HepG2 (cell line): ENCODE results near the gene GLYR1. TPM values are rescaled to one million over a fixed set of nuclear protein-coding genes. Genes with fewer than 3 reads are reported as not detected.

ENCODE experiments used
- ATAC-seq: fragments of 200-7000 bp; cut with Tn5 transposase; 3 replicates; pipeline ENCODE4 v1.9.1; 2020; ENCODE audit warnings: mild to moderate bottlenecking, moderate library complexity
- BruUV-seq: library from RNA; stranded (reverse); fragments of 400-500 nt; replicated peaks from 2 replicates; lab custom pipeline; 2021; lab: Mats Ljungman, UMichigan
- CTCF ChIA-PET: fragments of 300-600 bp; formaldehyde crosslinking; extraction: SDS; loops from one replicate; lab custom pipeline; 2021; ENCODE audit warnings: low total read pairs, inconsistent platforms, low intra/inter-chr PET ratio; lab: Yijun Ruan, JAX
- POLR2A ChIA-PET: fragments of 350-600 bp; sonication (Branson Sonifier 250); formaldehyde crosslinking; loops from one replicate; lab custom pipeline; 2020; ENCODE audit warnings: antibody characterized with exemption, inconsistent platforms; lab: Yijun Ruan, JAX
- DNase-seq: peaks from one replicate; pipeline ENCODE4 v3.0.0-alpha.2; 2015; ENCODE audit warnings: low spot score
- FAIRE-seq: peaks from 3 replicates; lab custom pipeline; 2011; peaks lifted over from hg19 to GRCh38; lab: Jason Lieb, UNC
- H2AFZ ChIP-seq: one replicate; pipeline ENCODE4 v1.6.1; 2011; ENCODE audit warnings: low read length, inconsistent platforms
- H3K27ac ChIP-seq: fragments of 300-600 bp; 3 replicates; pipeline ENCODE4 v1.8.0; 2011; ENCODE audit warnings: mixed run types, mild to moderate bottlenecking, mixed read lengths, low read length, inconsistent platforms; ENCODE audit not compliant: insufficient read depth; ENCODE audit errors: extremely low read length
- H3K27me3 ChIP-seq, 2 experiments: fragments of 200-600 bp in 1 of 2; 2 replicates in 1 of 2; 3 replicates in 1 of 2; pipeline versions ENCODE4 v1.6.0 to v1.8.0; 2011; ENCODE audit warnings: low read length in 2 of 2, mild to moderate bottlenecking in 2 of 2, moderate library complexity in 2 of 2, inconsistent platforms in 1 of 2; ENCODE audit not compliant: insufficient read depth in 2 of 2, control insufficient read depth in 1 of 2
- H3K36me3 ChIP-seq, 2 experiments: fragments of 200-600 bp in 1 of 2; replicated peaks in 1 of 2; 2 replicates in 1 of 2; 3 replicates in 1 of 2; pipeline versions ENCODE4 v1.5.1 to v1.8.0; 2011; ENCODE audit warnings: low read length in 2 of 2, inconsistent platforms in 1 of 2; ENCODE audit not compliant: insufficient read depth in 2 of 2, control insufficient read depth in 1 of 2
- H3K4me1 ChIP-seq: 2 replicates; pipeline ENCODE4 v1.5.1; 2012; ENCODE audit warnings: low read length, inconsistent platforms; ENCODE audit not compliant: insufficient read depth
- H3K4me2 ChIP-seq: 2 replicates; pipeline ENCODE4 v1.6.0; 2011; ENCODE audit warnings: low read depth, low read length, inconsistent platforms
- H3K4me3 ChIP-seq, 3 experiments: fragments of 200-600 bp in 1 of 3; sonication (generic), shearing (Covaris generic) in 1 of 3; replicated peaks in 1 of 3; 2 replicates each; pipeline ENCODE4 v1.5.1; 2011 to 2016; ENCODE audit warnings: low read length in 3 of 3, inconsistent platforms in 2 of 3, low read depth in 2 of 3, mild to moderate bottlenecking in 2 of 3, control low read depth in 1 of 3, mixed read lengths in 1 of 3; ENCODE audit not compliant: insufficient read depth in 1 of 3
- H3K79me2 ChIP-seq: one replicate; pipeline ENCODE4 v1.6.1; 2011; ENCODE audit warnings: low read length, inconsistent platforms; ENCODE audit not compliant: insufficient read depth
- H3K9ac ChIP-seq: 2 replicates; pipeline ENCODE4 v1.6.0; 2011; ENCODE audit warnings: mild to moderate bottlenecking, low read depth, low read length, inconsistent platforms; ENCODE audit not compliant: insufficient read depth
- H3K9me3 ChIP-seq: 2 replicates; pipeline ENCODE4 v1.5.1; 2012; ENCODE audit warnings: mild to moderate bottlenecking, low read length
- H4K20me1 ChIP-seq: 2 replicates; pipeline ENCODE4 v1.6.0; 2011; ENCODE audit warnings: inconsistent platforms, mild to moderate bottlenecking, low read length, moderate library complexity; ENCODE audit not compliant: insufficient read depth
- DMAP1 ChIP-seq: IDR thresholded peaks from 2 replicates; pipeline ENCODE4 v1.6.1; 2016
- GFI1 ChIP-seq: sonication (generic); formaldehyde crosslinking; IDR thresholded peaks from 2 replicates; pipeline ENCODE4 v1.5.0; 2020; ENCODE audit warnings: missing genetic modification reagents, mild to moderate bottlenecking, borderline replicate concordance
- HNRNPK ChIP-seq: fragments of 200-400 bp; formaldehyde crosslinking; IDR thresholded peaks from 2 replicates; pipeline ENCODE4 v1.6.1; 2018; ENCODE audit warnings: low read length, low read depth, moderate library complexity, mild to moderate bottlenecking; ENCODE audit not compliant: poor library complexity, severe bottlenecking
- NR2F6 ChIP-seq, 2 experiments: IDR thresholded peaks; 2 replicates each; pipeline ENCODE4 v1.6.1; 2016; ENCODE audit warnings: antibody characterized with exemption in 1 of 2, mild to moderate bottlenecking in 1 of 2
- PHF20 ChIP-seq: sonication (generic); formaldehyde crosslinking; IDR thresholded peaks from 2 replicates; pipeline ENCODE4 v1.5.0; 2020; ENCODE audit warnings: mild to moderate bottlenecking, missing genetic modification reagents
- RAD51 ChIP-seq: fragments of 450-650 bp; IDR thresholded peaks from 2 replicates; pipeline ENCODE4 v1.6.1; 2016; ENCODE audit warnings: borderline replicate concordance
- SMAD3 ChIP-seq: sonication (generic); formaldehyde crosslinking; IDR thresholded peaks from 2 replicates; pipeline ENCODE4 v1.4.0; 2020; ENCODE audit warnings: missing genetic modification reagents
- SMC3 ChIP-seq: IDR thresholded peaks from 2 replicates; pipeline ENCODE4 v1.6.1; 2011; ENCODE audit warnings: low read length, improper control_type of control experiment
- THAP11 ChIP-seq: IDR thresholded peaks from 2 replicates; pipeline ENCODE4 v1.6.1; 2016; ENCODE audit warnings: missing biosample characterization, missing genetic modification reagents
- ZNF205 ChIP-seq: IDR thresholded peaks from 2 replicates; pipeline ENCODE4 v1.6.1; 2018; ENCODE audit warnings: missing biosample characterization, missing genetic modification reagents
- ZNF383 ChIP-seq: sonication (generic); formaldehyde crosslinking; IDR thresholded peaks from 2 replicates; pipeline ENCODE4 v1.4.0; 2020; ENCODE audit warnings: missing genetic modification reagents, mild to moderate bottlenecking, borderline replicate concordance
- ZNF562 ChIP-seq: sonication (generic); formaldehyde crosslinking; IDR thresholded peaks from 2 replicates; pipeline ENCODE4 v1.8.0; 2022; ENCODE audit warnings: missing genetic modification reagents, borderline replicate concordance
- ZNF614 ChIP-seq: IDR thresholded peaks from 2 replicates; pipeline ENCODE4 v1.6.1; 2018; ENCODE audit warnings: missing biosample characterization, missing genetic modification reagents, inconsistent platforms, borderline replicate concordance
- ZNF747 ChIP-seq: sonication (generic); formaldehyde crosslinking; IDR thresholded peaks from 2 replicates; pipeline ENCODE4 v1.8.1; 2023; ENCODE audit warnings: missing genetic modification reagents, mild to moderate bottlenecking, borderline replicate concordance
- ZNF788 ChIP-seq: sonication (generic); formaldehyde crosslinking; IDR thresholded peaks from 2 replicates; pipeline ENCODE4 v1.5.0; 2020; ENCODE audit warnings: mild to moderate bottlenecking, missing genetic modification reagents, borderline replicate concordance
- WGBS: methylation state at CpG from one replicate; pipeline ENCODE4 v1.1.6; 2017; ENCODE audit warnings: low lambda C conversion rate; 5-methylcytosine and 5-hydroxymethylcytosine counted together
- in situ Hi-C: cut with HindIII; loops from 2 replicates; pipeline ENCODE4 v1.10.0; 2017; ENCODE audit warnings: low pct_unique_long_range_greater_than_20kb; ENCODE audit not compliant: extremely low pct_ligation_motif_present
- intact Hi-C: fragments of 100-400 bp; cut with micrococcal nuclease; formaldehyde crosslinking; loops from one replicate; pipeline ENCODE4 v1.10.0; 2022; ENCODE audit not compliant: unreplicated experiment
- polyA plus RNA-seq, 8 experiments: library from polyadenylated mRNA; depleted of rRNA in 3 of 8; stranded (reverse) in 7 of 8; unstranded in 1 of 8; fragments of >200 nt; fragmentation: Illumina TruSeq in 4 of 8; extraction: Trizol in 4 of 8; gene quantifications; 2 replicates each; pipeline versions ENCODE4 v1.2.1 to v1.2.3, GENCODE V29; 2011 to 2016; ENCODE audit warnings: low read depth in 4 of 8, missing spikeins in 1 of 8, mixed read lengths in 1 of 8; ENCODE audit not compliant: insufficient read depth in 1 of 8
- total RNA-seq, 5 experiments: library from RNA; depleted of rRNA; stranded (reverse); fragments of >200 nt; fragmentation: Illumina TruSeq; extraction: Trizol; gene quantifications; 2 replicates each; pipeline ENCODE4 v1.2.3, GENCODE V29; 2016; ENCODE audit warnings: low read depth in 1 of 5
- TF ChIP-seq, protein P1 (sequence below): IDR thresholded peaks from 2 replicates; pipeline ENCODE4 v1.6.1; 2016; ENCODE audit warnings: control low read depth
- TF ChIP-seq, protein P2 (sequence below): sonication (generic); formaldehyde crosslinking; IDR thresholded peaks from 2 replicates; pipeline ENCODE4 v1.4.0; 2020; ENCODE audit warnings: missing genetic modification reagents

The GLYR1 gene
- total and polyA plus RNA-seq, 2 of the 13 experiments (the other 11 are each of a cell fraction or from before 2014, with no cell fraction given) = 28.3 to 48.7 TPM

DNA sequence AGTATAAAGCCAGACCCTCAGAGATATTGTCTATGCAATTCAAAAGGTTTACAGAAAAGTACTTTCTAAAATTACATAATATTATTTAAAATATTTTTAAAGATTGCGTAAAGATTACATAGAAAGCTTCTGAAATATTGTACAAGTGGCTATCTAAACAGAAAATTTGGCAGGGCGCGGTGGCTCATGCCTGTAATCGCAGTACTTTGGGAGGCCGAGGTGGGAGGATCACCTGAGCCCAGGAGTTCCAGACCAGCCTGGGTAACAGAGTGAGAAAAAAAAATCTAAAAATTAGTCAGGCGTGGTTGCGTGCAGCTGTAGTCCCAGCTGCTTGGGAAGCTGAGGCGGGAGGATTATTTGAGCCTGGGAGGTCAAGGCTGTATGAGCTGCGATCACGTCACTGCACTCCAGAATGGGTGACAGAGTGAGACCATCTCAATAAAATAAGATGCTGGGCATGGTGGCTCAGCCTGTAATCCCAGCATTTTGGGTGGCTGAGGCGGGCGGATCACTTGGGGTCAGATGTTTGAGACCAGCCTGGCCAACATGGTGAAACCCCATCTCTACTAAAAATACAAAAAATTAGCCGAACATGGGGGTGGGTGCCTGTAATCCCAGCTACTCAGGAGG lies 18.3 kb upstream of the GLYR1 start:
- Histone ChIP-seq H3K79me2 (peaks cover 56% of the 10 kb centered on the region), H3K9ac (no peak overlapping the region), H4K20me1 (no peaks in the 10 kb centered on the region; the same call in 1 of the 2 replicates), H3K27me3 (no peaks in the 10 kb centered on the region), H3K9me3 (no peaks in the 10 kb centered on the region), H3K36me3 (peaks cover 17 to 71% of the 10 kb centered on the region in 2 experiments), H3K4me3 (no peak overlapping the region), H3K4me2 (no peak overlapping the region), H2AFZ (no peak overlapping the region), H3K4me1 (peaks cover 28% of the 10 kb centered on the region), H3K27ac (no peak overlapping the region)
- intact Hi-C loops = no loop called here
- POLR2A ChIA-PET = no interaction called here
- DNase-seq (no peak), ATAC-seq (no peak), FAIRE-seq (no peak)
- in situ Hi-C loops = no loop called here
- CTCF ChIA-PET = no interaction called here
- 97% methylated on average over 13 of the region's 13 CpGs for WGBS
- BruUV-seq = no TSS peak
- TF ChIP-seq SMAD3 (CRISPR knock-in tag) (no peak), ZNF383 (CRISPR knock-in tag) (no peak), ZNF614 (CRISPR knock-in tag) (no peak), RAD51 (no peak), ZNF562 (CRISPR knock-in tag) (no peak), HNRNPK (no peak), PHF20 (CRISPR knock-in tag) (no peak), ZNF788 (CRISPR knock-in tag) (no peak), ZNF205 (CRISPR knock-in tag) (no peak), THAP11 (no peak), DMAP1 (CRISPR knock-in tag) (no peak), SMC3 (no peak), ZNF747 (CRISPR knock-in tag) (no peak), NR2F6 (IDR thresholded peaks at IDR 0.05) (no peak), NR2F6 (CRISPR knock-in tag; IDR thresholded peaks at IDR 0.05) (no peak), GFI1 (CRISPR knock-in tag) (no peak)
- TF ChIP-seq, protein P1, sequence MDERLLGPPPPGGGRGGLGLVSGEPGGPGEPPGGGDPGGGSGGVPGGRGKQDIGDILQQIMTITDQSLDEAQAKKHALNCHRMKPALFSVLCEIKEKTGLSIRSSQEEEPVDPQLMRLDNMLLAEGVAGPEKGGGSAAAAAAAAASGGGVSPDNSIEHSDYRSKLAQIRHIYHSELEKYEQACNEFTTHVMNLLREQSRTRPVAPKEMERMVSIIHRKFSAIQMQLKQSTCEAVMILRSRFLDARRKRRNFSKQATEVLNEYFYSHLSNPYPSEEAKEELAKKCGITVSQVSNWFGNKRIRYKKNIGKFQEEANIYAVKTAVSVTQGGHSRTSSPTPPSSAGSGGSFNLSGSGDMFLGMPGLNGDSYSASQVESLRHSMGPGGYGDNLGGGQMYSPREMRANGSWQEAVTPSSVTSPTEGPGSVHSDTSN = no peak
- TF ChIP-seq, protein P2, sequence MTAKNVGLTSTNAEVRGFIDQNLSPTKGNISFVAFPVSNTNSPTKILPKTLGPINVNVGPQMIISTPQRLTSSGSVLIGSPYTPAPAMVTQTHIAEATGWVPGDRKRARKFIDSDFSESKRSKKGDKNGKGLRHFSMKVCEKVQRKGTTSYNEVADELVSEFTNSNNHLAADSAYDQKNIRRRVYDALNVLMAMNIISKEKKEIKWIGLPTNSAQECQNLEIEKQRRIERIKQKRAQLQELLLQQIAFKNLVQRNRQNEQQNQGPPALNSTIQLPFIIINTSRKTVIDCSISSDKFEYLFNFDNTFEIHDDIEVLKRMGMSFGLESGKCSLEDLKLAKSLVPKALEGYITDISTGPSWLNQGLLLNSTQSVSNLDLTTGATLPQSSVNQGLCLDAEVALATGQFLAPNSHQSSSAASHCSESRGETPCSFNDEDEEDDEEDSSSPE = no peak
